HCT116 (cell line): ENCODE results near the gene LPCAT2. TPM values are rescaled to one million over a fixed set of nuclear protein-coding genes. Genes with fewer than 3 reads are reported as not detected.

Experiments
- ATAC-seq: fragments of 200-7000 bp; cut with Tn5 transposase; 2 replicates; pipeline ENCODE4 v1.9.1; 2020; ENCODE audit warnings: mild to moderate bottlenecking, moderate library complexity
- BruUV-seq: library from RNA; stranded (reverse); fragments of 400-500 nt; replicated peaks from 2 replicates; lab custom pipeline; 2021; lab: Mats Ljungman, UMichigan
- CTCF ChIA-PET: fragments of 300-600 bp; sonication (Branson Sonifier 250); formaldehyde crosslinking; loops from one replicate; lab custom pipeline; 2021; ENCODE audit warnings: antibody characterized with exemption; lab: Charles Lee
- POLR2A ChIA-PET: fragments of 300-600, 350-600 bp; sonication (Branson Sonifier 250); formaldehyde crosslinking; loops from one replicate; lab custom pipeline; 2021; ENCODE audit warnings: antibody characterized with exemption; lab: Charles Lee
- RAD21 ChIA-PET, 2 experiments: fragments of 300-600 bp; sonication (Branson Sonifier 250); formaldehyde crosslinking; loops; one replicate each; lab custom pipeline; 2023; ENCODE audit warnings: low total read pairs in 2 of 2; ENCODE audit not compliant: uncharacterized antibody in 2 of 2, unreplicated experiment in 2 of 2, low non-redundant PET in 1 of 2; lab: Charles Lee
- DNase-seq: peaks from one replicate; pipeline ENCODE4 v3.0.0-alpha.2; 2010; ENCODE audit warnings: low read depth, low spot score
- H2AFZ ChIP-seq: fragments of 200-600 bp; shearing (Covaris generic), sonication (generic); 2 replicates; pipeline ENCODE4 v1.6.1; 2017; ENCODE audit warnings: low read depth, mixed run types, mixed read lengths, antibody characterized with exemption, low read length; ENCODE audit not compliant: poor library complexity, severe bottlenecking
- H3K27ac ChIP-seq: 2 replicates; pipeline ENCODE4 v1.5.1; 2012; ENCODE audit warnings: low read depth, low read length
- H3K27me3 ChIP-seq: fragments of 200-600 bp; sonication (generic); 2 replicates; pipeline ENCODE4 v1.6.1; 2016; ENCODE audit warnings: mixed run types, low read length, mixed read lengths; ENCODE audit not compliant: insufficient read depth
- H3K36me3 ChIP-seq, 2 experiments: fragments of 200-500 bp in 1 of 2; fragments of 200-600 bp in 1 of 2; sonication (Bioruptor generic) in 1 of 2; sonication (generic) in 1 of 2; 2 replicates each; pipeline versions ENCODE4 v1.5.1 to v1.6.1; 2014 to 2016; ENCODE audit warnings: low read length in 2 of 2, inconsistent platforms in 1 of 2, mixed read lengths in 1 of 2, mixed run types in 1 of 2; ENCODE audit not compliant: insufficient read depth in 2 of 2, control insufficient read depth in 1 of 2
- H3K4me1 ChIP-seq, 2 experiments: fragments of 200-600 bp in 1 of 2; sonication (generic) in 1 of 2; 2 replicates each; pipeline versions ENCODE4 v1.5.1 to v1.6.1; 2012 to 2017; ENCODE audit warnings: low read length in 2 of 2, inconsistent platforms in 1 of 2, mild to moderate bottlenecking in 1 of 2, mixed read lengths in 1 of 2, mixed run types in 1 of 2, moderate library complexity in 1 of 2; ENCODE audit not compliant: insufficient read depth in 2 of 2, control insufficient read depth in 1 of 2
- H3K4me2 ChIP-seq: fragments of 200-600 bp; sonication (generic); 2 replicates; pipeline ENCODE4 v1.6.1; 2017; ENCODE audit warnings: mixed run types, low read length, mixed read lengths
- H3K4me3 ChIP-seq, 2 experiments: fragments of 200-600 bp in 1 of 2; sonication (generic) in 1 of 2; replicated peaks in 1 of 2; 2 replicates each; pipeline ENCODE4 v1.5.1; 2011 to 2016; ENCODE audit warnings: low read length in 2 of 2, control low read depth in 1 of 2, low read depth in 1 of 2, mild to moderate bottlenecking in 1 of 2, mixed read lengths in 1 of 2, mixed run types in 1 of 2
- H3K79me2 ChIP-seq: fragments of 200-600 bp; sonication (generic); 2 replicates; pipeline ENCODE4 v1.6.1; 2017; ENCODE audit warnings: mild to moderate bottlenecking, mixed run types, low read length, moderate library complexity, mixed read lengths; ENCODE audit not compliant: insufficient read depth
- H3K9ac ChIP-seq: fragments of 200-600 bp; sonication (generic); 2 replicates; pipeline ENCODE4 v1.6.1; 2016; ENCODE audit warnings: low read length, mixed read lengths
- H3K9me2 ChIP-seq: fragments of 200-600 bp; sonication (generic), shearing (Covaris generic); 2 replicates; pipeline ENCODE4 v1.6.1; 2017; ENCODE audit warnings: mixed run types, mild to moderate bottlenecking, moderate library complexity; ENCODE audit not compliant: insufficient read depth
- H3K9me3 ChIP-seq, 2 experiments: fragments of 200-500 bp in 1 of 2; fragments of 200-600 bp in 1 of 2; sonication (Bioruptor generic) in 1 of 2; sonication (generic) in 1 of 2; 2 replicates each; pipeline ENCODE4 v1.6.1; 2014 to 2017; ENCODE audit warnings: low read length in 2 of 2, mixed read lengths in 2 of 2, inconsistent platforms in 1 of 2, low read depth in 1 of 2, mild to moderate bottlenecking in 1 of 2, mixed run types in 1 of 2, moderate library complexity in 1 of 2; ENCODE audit not compliant: control insufficient read depth in 1 of 2, insufficient read depth in 1 of 2
- H4K20me1 ChIP-seq: fragments of 200-600 bp; sonication (generic), shearing (Covaris generic); 2 replicates; pipeline ENCODE4 v1.6.1; 2017; ENCODE audit warnings: mixed run types, mild to moderate bottlenecking, moderate library complexity; ENCODE audit not compliant: insufficient read depth
- ATF3 ChIP-seq: IDR thresholded peaks from 2 replicates; pipeline ENCODE4 v1.6.1; 2012
- CBX3 ChIP-seq: IDR thresholded peaks from 2 replicates; pipeline ENCODE4 v1.6.1; 2012; ENCODE audit warnings: low read depth
- EGR1 ChIP-seq: IDR thresholded peaks from 2 replicates; pipeline ENCODE4 v1.6.1; 2012; ENCODE audit warnings: low read depth
- ELF1 ChIP-seq: IDR thresholded peaks from 2 replicates; pipeline ENCODE4 v1.6.1; 2012; ENCODE audit warnings: low read depth, borderline replicate concordance
- EZH2 ChIP-seq: fragments of 200-600 bp; sonication (generic); IDR thresholded peaks from 2 replicates; pipeline ENCODE4 v1.6.1; 2017; ENCODE audit warnings: antibody characterized with exemption, mixed run types
- EZH2phosphoT487 ChIP-seq: fragments of 200-600 bp; IDR thresholded peaks from 2 replicates; pipeline ENCODE4 v1.6.1; 2018; ENCODE audit warnings: antibody characterized with exemption, borderline replicate concordance
- FOSL1 ChIP-seq: IDR thresholded peaks from 2 replicates; pipeline ENCODE4 v1.6.1; 2012; ENCODE audit warnings: low read depth
- JUND ChIP-seq: IDR thresholded peaks from 2 replicates; pipeline ENCODE4 v1.6.1; 2012
- POLR2A ChIP-seq: IDR thresholded peaks from 2 replicates; pipeline ENCODE4 v1.7.0; 2011; ENCODE audit warnings: borderline replicate concordance; ENCODE audit not compliant: insufficient read depth, insufficient read length; ENCODE audit errors: extremely low read depth
- POLR2AphosphoS5 ChIP-seq: IDR thresholded peaks from 2 replicates; pipeline ENCODE4 v1.6.1; 2011; ENCODE audit warnings: mild to moderate bottlenecking, low read depth, low read length, moderate library complexity
- RAD21 ChIP-seq: IDR thresholded peaks from 2 replicates; pipeline ENCODE4 v1.6.1; 2012; ENCODE audit warnings: low read depth, mild to moderate bottlenecking
- SIN3A ChIP-seq: IDR thresholded peaks from 2 replicates; pipeline ENCODE4 v1.6.1; 2012; ENCODE audit warnings: low read depth
- TCF7L2 ChIP-seq: IDR thresholded peaks from 2 replicates; pipeline ENCODE4 v1.7.0; 2011; ENCODE audit warnings: borderline replicate concordance, inconsistent platforms; ENCODE audit not compliant: insufficient read depth, insufficient read length; ENCODE audit errors: extremely low read depth
- YY1 ChIP-seq: IDR thresholded peaks from 2 replicates; pipeline ENCODE4 v1.6.1; 2011; ENCODE audit warnings: low read length, low read depth, moderate library complexity, mild to moderate bottlenecking; ENCODE audit not compliant: insufficient replicate concordance; ENCODE audit errors: extremely low read depth
- ZBTB33 ChIP-seq: IDR thresholded peaks from 2 replicates; pipeline ENCODE4 v1.6.1; 2011; ENCODE audit warnings: mild to moderate bottlenecking, low read length, moderate library complexity; ENCODE audit not compliant: insufficient replicate concordance; ENCODE audit errors: extremely low read depth
- ZFX ChIP-seq: fragments of 450-650 bp; IDR thresholded peaks from 2 replicates; pipeline ENCODE4 v1.6.1; 2017
- ZNF274 ChIP-seq: fragments of 200-500 bp; sonication (Bioruptor generic); IDR thresholded peaks from 2 replicates; pipeline ENCODE4 v1.6.1; 2014; ENCODE audit warnings: mild to moderate bottlenecking, low read depth, low read length, inconsistent platforms
- intact Hi-C: fragments of 100-400 bp; cut with micrococcal nuclease; formaldehyde crosslinking; loops from 2 replicates; pipeline ENCODE4 v1.10.0; 2022
- total RNA-seq: library from RNA; stranded (reverse); gene quantifications from one replicate; pipeline ENCODE4 v1.2.1, GENCODE V29; 2021; ENCODE audit not compliant: unreplicated experiment

Gene LPCAT2
- total RNA-seq, 1 experiment from 2014 or later, result 13.1 TPM

DNA sequence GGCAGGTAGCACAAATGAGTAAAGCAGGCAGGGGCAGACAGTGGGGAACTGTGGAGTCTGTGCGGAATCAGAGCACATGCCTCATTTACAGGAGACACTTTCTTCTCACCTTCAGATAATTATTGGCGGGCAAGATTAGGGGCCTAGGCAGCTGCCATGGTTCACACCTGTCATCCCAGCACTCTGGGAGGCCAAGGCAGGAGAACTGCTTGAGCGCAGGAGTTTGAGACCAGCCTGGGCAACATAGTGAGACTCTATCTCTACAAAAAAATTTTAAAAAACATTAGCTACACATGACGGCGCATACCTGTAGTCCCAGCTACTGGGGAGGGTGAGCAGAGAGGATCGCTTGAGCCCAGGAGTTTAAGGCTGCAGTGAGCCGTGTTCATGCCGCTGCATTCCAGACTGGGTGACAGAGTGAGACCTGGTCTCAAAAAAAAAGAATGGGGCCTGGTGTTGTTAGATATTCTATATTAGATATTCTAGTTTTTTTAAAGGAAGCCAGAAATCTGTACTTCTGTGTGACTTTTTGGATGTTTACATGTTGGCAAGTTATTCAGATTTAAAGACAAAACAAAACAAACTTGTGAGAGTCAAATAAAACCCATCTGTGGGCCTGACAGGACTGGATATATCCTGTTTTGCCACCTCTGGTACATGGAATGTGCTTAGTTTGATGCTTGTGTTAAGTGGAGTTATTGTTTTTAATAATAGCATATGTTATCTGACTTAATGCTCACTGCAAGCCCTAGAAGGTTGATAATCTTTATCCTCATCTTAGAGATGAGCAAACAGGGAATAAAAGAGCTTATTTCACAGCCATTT, 4.9 kb upstream of the LPCAT2 start:
- RAD21 ChIA-PET, result interaction anchor here in 1 of 2 experiments (0.7 kb wide), 1 partner anchor 24 kb away, joined by 5 read pairs; no protein-coding TSS in a partner anchor
- no peak overlapping the region for H3K4me2 ChIP-seq
- no peaks in the 10 kb centered on the region for H3K9me3 ChIP-seq
- no TSS peak for BruUV-seq
- intact Hi-C loops, result loop anchor here (5.0 kb wide), 1 partner anchor 1178 kb away; the partner anchor contains the start of gene MT1X
- H2AFZ ChIP-seq, result no peak overlapping the region
- no peak overlapping the region for H3K9ac ChIP-seq
- no peak overlapping the region for H3K4me3 ChIP-seq
- H3K27me3 ChIP-seq, result no peaks in the 10 kb centered on the region
- H3K9me2 ChIP-seq, result no peaks in the 10 kb centered on the region
- no peaks in the 10 kb centered on the region for H3K36me3 ChIP-seq
- no peaks in the 10 kb centered on the region for H3K79me2 ChIP-seq
- DNase-seq (no peak), ATAC-seq (no peak)
- no peaks in the 10 kb centered on the region for H4K20me1 ChIP-seq
- no peak overlapping the region for H3K27ac ChIP-seq
- H3K4me1 ChIP-seq, result peaks cover 27 to 50% of the 10 kb centered on the region in 2 experiments
- POLR2A ChIA-PET, result no interaction called here
- TF ChIP-seq EGR1, result no peak
- no peak for TF ChIP-seq CBX3
- no peak for TF ChIP-seq EZH2phosphoT487
- TF ChIP-seq ZFX, result no peak
- no peak for TF ChIP-seq JUND
- TF ChIP-seq POLR2AphosphoS5, result no peak
- CTCF ChIA-PET, result interaction anchor here (1.7 kb wide), 1 partner anchor 201 kb away, joined by 4 read pairs; no protein-coding TSS in a partner anchor

DNA sequence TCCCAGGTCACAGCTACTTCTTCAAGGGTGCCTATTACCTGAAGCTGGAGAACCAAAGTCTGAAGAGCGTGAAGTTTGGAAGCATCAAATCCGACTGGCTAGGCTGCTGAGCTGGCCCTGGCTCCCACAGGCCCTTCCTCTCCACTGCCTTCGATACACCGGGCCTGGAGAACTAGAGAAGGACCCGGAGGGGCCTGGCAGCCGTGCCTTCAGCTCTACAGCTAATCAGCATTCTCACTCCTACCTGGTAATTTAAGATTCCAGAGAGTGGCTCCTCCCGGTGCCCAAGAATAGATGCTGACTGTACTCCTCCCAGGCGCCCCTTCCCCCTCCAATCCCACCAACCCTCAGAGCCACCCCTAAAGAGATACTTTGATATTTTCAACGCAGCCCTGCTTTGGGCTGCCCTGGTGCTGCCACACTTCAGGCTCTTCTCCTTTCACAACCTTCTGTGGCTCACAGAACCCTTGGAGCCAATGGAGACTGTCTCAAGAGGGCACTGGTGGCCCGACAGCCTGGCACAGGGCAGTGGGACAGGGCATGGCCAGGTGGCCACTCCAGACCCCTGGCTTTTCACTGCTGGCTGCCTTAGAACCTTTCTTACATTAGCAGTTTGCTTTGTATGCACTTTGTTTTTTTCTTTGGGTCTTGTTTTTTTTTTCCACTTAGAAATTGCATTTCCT, 3.4 kb upstream of the LPCAT2 start:
- Histone ChIP-seq H3K4me3 (no peak overlapping the region), H3K4me1 (peaks cover 22 to 47% of the 10 kb centered on the region in 2 experiments), H3K36me3 (no peaks in the 10 kb centered on the region), H3K9ac (no peak overlapping the region), H3K9me3 (no peaks in the 10 kb centered on the region), H3K27ac (no peak overlapping the region), H3K9me2 (no peaks in the 10 kb centered on the region), H3K27me3 (no peaks in the 10 kb centered on the region), H3K4me2 (no peak overlapping the region), H4K20me1 (no peaks in the 10 kb centered on the region), H3K79me2 (0 out of 2 replicates have a peak, but pooled peaks cover 2% of the 10 kb centered on the region), H2AFZ (no peak overlapping the region)
- ChIA-PET POLR2A (no interaction called here), RAD21 (no interaction called here), CTCF (no interaction called here)
- ATAC-seq (no peak), DNase-seq (no peak)
- intact Hi-C loops, result loop anchor here (5.0 kb wide), 1 partner anchor 38 kb away; no protein-coding TSS in a partner anchor
- BruUV-seq, result no TSS peak
- TF ChIP-seq ELF1 (no peak), ZNF274 (no peak), POLR2A (no peak), ZFX (no peak), YY1 (no peak), EZH2 (no peak), EZH2phosphoT487 (no peak), RAD21 (no peak), FOSL1 (no peak), POLR2AphosphoS5 (no peak), SIN3A (no peak), ATF3 (no peak), EGR1 (no peak), CBX3 (no peak), ZBTB33 (no peak), TCF7L2 (no peak)
